ENCODE data around the gene SLC35G4. TPM values are rescaled to one million over a fixed set of nuclear protein-coding genes. Genes with fewer than 3 reads are reported as not detected.
"Not testable (repeated sequence)": the region's sequence is repeated elsewhere in the genome, so short reads cannot be mapped to it uniquely, and the experiment has no call there.

The SLC35G4 gene
- total RNA-seq, 2 experiments from 2014 or later = not detected

GRCh38 chr18:11581286-11581685 lies 28.1 kb upstream of the SLC35G4 start:
- CTCF ChIA-PET = no interaction called here
- no peak for ATAC-seq
- peaks cover 2% of the 10 kb centered on the region for H3K36me3 Mint-ChIP-seq (ENCODE audit: low read depth)
- no peak overlapping the region for H3K4me3 Mint-ChIP-seq
- H3K9me3 Mint-ChIP-seq (ENCODE audit: insufficient read depth) = no peaks in the 10 kb centered on the region
- H3K27me3 Mint-ChIP-seq (ENCODE audit: low read depth) = peaks cover 20% of the 10 kb centered on the region
- no peak overlapping the region for H3K27ac Mint-ChIP-seq
- no peak for DNase-seq
- H3K4me1 Mint-ChIP-seq (ENCODE audit: low read depth) = peaks cover 33% of the 10 kb centered on the region
- POLR2A ChIA-PET = no interaction called here

GRCh38 chr18:11585596-11585995 lies 23.8 kb upstream of the SLC35G4 start:
- H3K27ac Mint-ChIP-seq = no peak overlapping the region
- no peak overlapping the region for H3K4me3 Mint-ChIP-seq
- ChIA-PET POLR2A (no interaction called here), CTCF (no interaction called here)
- DNase-seq (no peak), ATAC-seq (no peak)
- H3K27me3 Mint-ChIP-seq (ENCODE audit: low read depth) = peaks cover 26% of the 10 kb centered on the region
- peaks cover 35% of the 10 kb centered on the region for H3K4me1 Mint-ChIP-seq (ENCODE audit: low read depth)
- H3K36me3 Mint-ChIP-seq (ENCODE audit: low read depth) = peaks cover 2% of the 10 kb centered on the region
- no peaks in the 10 kb centered on the region for H3K9me3 Mint-ChIP-seq (ENCODE audit: insufficient read depth)

GRCh38 chr18:11586896-11587295 lies 22.5 kb upstream of the SLC35G4 start:
- peaks cover 28% of the 10 kb centered on the region for H3K4me1 Mint-ChIP-seq (ENCODE audit: low read depth)
- H3K36me3 Mint-ChIP-seq (ENCODE audit: low read depth) = peaks cover 2% of the 10 kb centered on the region
- DNase-seq (no peak), ATAC-seq (no peak)
- no peak overlapping the region for H3K4me3 Mint-ChIP-seq
- H3K27me3 Mint-ChIP-seq (ENCODE audit: low read depth) = peaks cover 31% of the 10 kb centered on the region
- no peaks in the 10 kb centered on the region for H3K9me3 Mint-ChIP-seq (ENCODE audit: insufficient read depth)
- ChIA-PET POLR2A (no interaction called here), CTCF (interaction anchor here (0.9 to 1.6 kb wide), 3 partner anchors 16 to 800 kb away, joined by 3 read pairs; no protein-coding TSS in a partner anchor)
- H3K27ac Mint-ChIP-seq = no peak overlapping the region

- no peak overlapping the region for H3K27ac Mint-ChIP-seq
- peaks cover 2% of the 10 kb centered on the region for H3K36me3 Mint-ChIP-seq (ENCODE audit: low read depth)
- CTCF ChIA-PET = interaction anchor here (0.9 to 1.6 kb wide), 3 partner anchors 16 to 800 kb away, joined by 3 read pairs; no protein-coding TSS in a partner anchor
- ATAC-seq (peak; percentile 79), DNase-seq (peak; percentile 36)
- POLR2A ChIA-PET = no interaction called here
- H3K4me3 Mint-ChIP-seq = no peak overlapping the region
- H3K9me3 Mint-ChIP-seq (ENCODE audit: insufficient read depth) = no peaks in the 10 kb centered on the region
- peaks cover 29% of the 10 kb centered on the region for H3K27me3 Mint-ChIP-seq (ENCODE audit: low read depth)
- peaks cover 28% of the 10 kb centered on the region for H3K4me1 Mint-ChIP-seq (ENCODE audit: low read depth)
Measured at GRCh38 chr18:11587432-11587831, 22.0 kb upstream of the SLC35G4 start.

- ATAC-seq (peak; percentile 71), DNase-seq (peak; percentile 25)
- H3K36me3 Mint-ChIP-seq (ENCODE audit: low read depth) = peaks cover 2% of the 10 kb centered on the region
- H3K9me3 Mint-ChIP-seq (ENCODE audit: insufficient read depth) = no peaks in the 10 kb centered on the region
- H3K4me3 Mint-ChIP-seq = no peak overlapping the region
- ChIA-PET POLR2A (no interaction called here), CTCF (interaction anchor here (1.2 to 1.6 kb wide), 2 partner anchors 17 to 800 kb away, joined by 3 read pairs; no protein-coding TSS in a partner anchor)
- no peak overlapping the region for H3K27ac Mint-ChIP-seq
- peaks cover 27% of the 10 kb centered on the region for H3K27me3 Mint-ChIP-seq (ENCODE audit: low read depth)
- peaks cover 28% of the 10 kb centered on the region for H3K4me1 Mint-ChIP-seq (ENCODE audit: low read depth)
Measured at GRCh38 chr18:11587846-11588245, 21.6 kb upstream of the SLC35G4 start.

GRCh38 chr18:11591957-11592356 lies 17.4 kb upstream of the SLC35G4 start:
- no peak overlapping the region for H3K4me3 Mint-ChIP-seq
- no peaks in the 10 kb centered on the region for H3K9me3 Mint-ChIP-seq (ENCODE audit: insufficient read depth)
- CTCF ChIA-PET = no interaction called here
- H3K27me3 Mint-ChIP-seq (ENCODE audit: low read depth) = peaks cover 21% of the 10 kb centered on the region
- ATAC-seq (no peak), DNase-seq (no peak)
- H3K4me1 Mint-ChIP-seq (ENCODE audit: low read depth) = peaks cover 19% of the 10 kb centered on the region
- H3K27ac Mint-ChIP-seq = no peak overlapping the region
- POLR2A ChIA-PET = no interaction called here
- no peaks in the 10 kb centered on the region for H3K36me3 Mint-ChIP-seq (ENCODE audit: low read depth)

DNA sequence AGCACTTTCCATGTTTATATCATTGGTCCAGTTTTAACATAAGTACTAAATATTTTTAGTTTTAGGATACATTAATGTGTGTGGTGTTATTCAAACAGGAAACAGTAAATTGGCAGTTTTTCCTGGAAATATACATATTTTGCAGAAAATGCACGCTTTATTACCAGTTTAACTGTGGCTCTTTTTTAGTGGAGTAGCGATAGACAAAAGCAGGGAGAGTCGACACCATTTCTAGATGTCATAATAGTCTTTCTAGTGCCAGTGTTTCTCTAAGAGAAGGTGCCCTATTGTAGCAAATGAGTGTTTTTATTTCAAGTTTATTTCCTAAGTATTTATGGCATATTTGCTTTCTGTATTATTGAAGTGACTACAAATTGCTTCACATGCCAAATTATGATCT lies 9.1 kb upstream of the SLC35G4 start:
- ATAC-seq (no peak), DNase-seq (no peak)
- Mint-ChIP-seq H3K36me3 (ENCODE audit: low read depth) (no peaks in the 10 kb centered on the region), H3K27me3 (ENCODE audit: low read depth) (peaks cover 41% of the 10 kb centered on the region), H3K4me1 (ENCODE audit: low read depth) (no peaks in the 10 kb centered on the region), H3K9me3 (ENCODE audit: insufficient read depth) (no peaks in the 10 kb centered on the region), H3K27ac (no peak overlapping the region), H3K4me3 (no peak overlapping the region)
- ChIA-PET POLR2A (no interaction called here), CTCF (no interaction called here)

DNA sequence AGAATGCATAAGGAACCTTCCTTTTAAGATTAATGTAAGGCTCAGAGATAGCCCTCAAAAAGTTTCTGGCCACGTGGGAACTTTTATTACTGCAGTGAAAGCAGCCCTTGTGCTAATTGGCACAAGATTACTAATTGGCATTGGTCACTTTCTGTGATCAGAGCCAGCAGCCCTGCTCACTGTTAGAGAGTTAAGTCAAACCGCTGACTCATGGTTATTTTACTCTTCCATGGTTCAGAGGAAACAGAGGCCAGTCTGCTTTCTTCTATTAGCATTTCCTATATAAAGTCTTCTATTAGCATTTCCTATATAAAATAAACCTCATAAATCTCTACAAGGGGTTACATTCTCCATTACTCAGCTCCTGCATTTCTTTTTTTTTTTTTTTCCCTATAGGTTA lies 1.5 kb upstream of the SLC35G4 start:
- Mint-ChIP-seq H3K27ac (no peak overlapping the region), H3K36me3 (ENCODE audit: low read depth) (no peaks in the 10 kb centered on the region), H3K27me3 (ENCODE audit: low read depth) (peaks cover 15% of the 10 kb centered on the region), H3K9me3 (ENCODE audit: insufficient read depth) (no peaks in the 10 kb centered on the region), H3K4me3 (no peak overlapping the region), H3K4me1 (ENCODE audit: low read depth) (no peaks in the 10 kb centered on the region)
- ChIA-PET POLR2A (no interaction called here), CTCF (no interaction called here)
- no peak for ATAC-seq
- DNase-seq = no peak

DNA sequence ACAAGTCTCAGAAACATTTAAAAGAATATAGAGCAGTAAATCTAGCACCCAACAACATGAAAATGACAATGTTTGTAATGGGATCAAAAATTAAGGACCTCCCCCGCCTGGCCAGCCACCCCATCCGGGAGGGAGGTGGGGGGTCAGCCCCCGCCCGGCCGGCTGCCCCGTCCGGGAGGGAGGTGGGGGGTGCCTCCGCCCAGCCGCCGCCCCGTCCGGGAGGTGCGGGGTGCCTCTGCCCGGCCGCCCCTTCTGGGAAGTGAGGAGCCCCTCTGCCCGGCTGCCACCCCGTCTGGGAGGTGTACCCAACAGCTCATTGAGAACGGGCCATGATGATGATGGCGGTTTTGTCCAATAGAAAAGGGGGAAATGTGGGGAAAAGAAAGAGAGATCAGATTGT lies 778 bp upstream of the SLC35G4 start:
- DNase-seq; H3K4me3 Mint-ChIP-seq; H3K36me3 Mint-ChIP-seq (ENCODE audit: low read depth); H3K27ac Mint-ChIP-seq; H3K4me1 Mint-ChIP-seq (ENCODE audit: low read depth); H3K9me3 Mint-ChIP-seq (ENCODE audit: insufficient read depth); CTCF ChIA-PET; ATAC-seq; POLR2A ChIA-PET: not testable (repeated sequence)
- H3K27me3 Mint-ChIP-seq (ENCODE audit: low read depth) = peaks cover 11% of the 10 kb centered on the region

DNA sequence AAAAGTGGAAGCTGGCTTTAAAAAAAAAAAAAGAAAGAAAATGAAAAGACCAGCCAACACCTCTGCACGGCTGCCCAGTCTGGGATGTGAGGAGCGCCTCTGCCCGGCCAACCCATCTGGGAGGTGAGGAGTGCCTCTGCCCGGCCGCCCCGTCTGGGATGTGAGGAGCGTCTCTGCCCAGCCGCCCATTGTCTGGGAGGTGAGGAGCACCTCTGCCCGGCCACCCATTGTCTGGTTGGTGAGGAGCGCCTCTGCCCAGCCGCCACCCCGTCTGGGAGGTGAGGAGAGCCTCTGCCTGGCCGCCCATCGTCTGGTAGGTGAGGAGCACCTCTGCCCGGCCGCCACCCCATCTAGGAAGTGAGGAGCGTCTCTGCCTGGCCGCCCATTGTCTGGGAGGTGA lies 3.7 kb downstream of the SLC35G4 start:
- H3K27me3 Mint-ChIP-seq (ENCODE audit: low read depth); POLR2A ChIA-PET; DNase-seq; CTCF ChIA-PET; H3K4me3 Mint-ChIP-seq; ATAC-seq; H3K27ac Mint-ChIP-seq; H3K36me3 Mint-ChIP-seq (ENCODE audit: low read depth); H3K4me1 Mint-ChIP-seq (ENCODE audit: low read depth); H3K9me3 Mint-ChIP-seq (ENCODE audit: insufficient read depth): not testable (repeated sequence)

DNA sequence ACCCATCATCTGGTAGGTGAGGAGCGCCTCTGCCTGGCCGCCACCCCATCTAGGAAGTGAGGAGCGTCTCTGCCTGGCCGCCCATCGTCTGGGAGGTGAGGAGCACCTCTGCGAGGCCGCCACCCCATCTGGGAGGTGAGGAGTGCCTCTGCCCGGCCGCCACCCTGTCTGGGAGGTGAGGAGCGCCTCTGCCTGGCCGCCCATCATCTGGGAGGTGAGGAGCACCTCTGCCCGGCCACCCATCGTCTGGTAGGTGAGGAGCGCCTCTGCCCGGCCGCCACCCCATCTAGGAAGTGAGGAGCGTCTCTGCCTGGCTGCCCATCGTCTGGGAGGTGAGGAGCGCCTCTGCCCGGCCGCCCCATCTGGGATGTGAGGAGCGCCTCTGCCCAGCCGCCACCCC lies 4.2 kb downstream of the SLC35G4 start:
- H3K27me3 Mint-ChIP-seq (ENCODE audit: low read depth); H3K4me1 Mint-ChIP-seq (ENCODE audit: low read depth); H3K36me3 Mint-ChIP-seq (ENCODE audit: low read depth); H3K9me3 Mint-ChIP-seq (ENCODE audit: insufficient read depth); ATAC-seq; H3K4me3 Mint-ChIP-seq; H3K27ac Mint-ChIP-seq; CTCF ChIA-PET; DNase-seq; POLR2A ChIA-PET: not testable (repeated sequence)

DNA sequence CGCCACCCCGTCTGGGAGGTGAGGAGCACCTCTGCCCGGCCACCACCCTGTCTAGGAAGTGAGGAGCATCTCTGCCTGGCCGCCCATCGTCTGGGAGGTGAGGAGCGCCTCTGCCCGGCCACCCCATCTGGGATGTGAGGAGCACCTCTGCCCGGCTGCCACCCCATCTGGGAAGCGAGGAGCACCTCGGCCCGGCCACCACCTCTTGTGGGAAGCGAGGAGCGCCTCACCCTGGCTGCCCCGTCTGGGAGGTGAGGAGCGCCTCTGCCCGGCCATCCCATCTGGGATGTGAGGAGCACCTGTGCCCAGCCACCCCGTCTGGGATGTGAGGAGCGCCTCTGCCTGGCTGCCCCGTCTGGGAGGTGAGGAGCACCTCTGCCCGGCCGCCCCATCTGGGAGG lies 4.6 kb downstream of the SLC35G4 start:
- POLR2A ChIA-PET; H3K4me1 Mint-ChIP-seq (ENCODE audit: low read depth); H3K27me3 Mint-ChIP-seq (ENCODE audit: low read depth); CTCF ChIA-PET; H3K9me3 Mint-ChIP-seq (ENCODE audit: insufficient read depth); H3K27ac Mint-ChIP-seq; ATAC-seq; H3K36me3 Mint-ChIP-seq (ENCODE audit: low read depth); DNase-seq; H3K4me3 Mint-ChIP-seq: not testable (repeated sequence)

- H3K9me3 Mint-ChIP-seq (ENCODE audit: insufficient read depth); DNase-seq; H3K27me3 Mint-ChIP-seq (ENCODE audit: low read depth); POLR2A ChIA-PET; H3K4me1 Mint-ChIP-seq (ENCODE audit: low read depth); H3K27ac Mint-ChIP-seq; H3K36me3 Mint-ChIP-seq (ENCODE audit: low read depth); ATAC-seq; H3K4me3 Mint-ChIP-seq; CTCF ChIA-PET: not testable (repeated sequence)
Measured at GRCh38 chr18:11614981-11615380, 5.6 kb downstream of the SLC35G4 start.
